ENCODE data around the gene ANKRD49. TPM values are rescaled to one million over a fixed set of nuclear protein-coding genes. Genes with fewer than 3 reads are reported as not detected.

The ANKRD49 gene
- total RNA-seq, 1 donor from 2014 or later, result 18.9 TPM

- H3K9ac ChIP-seq, result no peak overlapping the region
- no peak overlapping the region for H3K27ac Mint-ChIP-seq
- no peaks in the 10 kb centered on the region for H3K27me3 ChIP-seq
- peaks cover 7% of the 10 kb centered on the region for H3K36me3 Mint-ChIP-seq
- H3K27me3 Mint-ChIP-seq (ENCODE audit: insufficient read depth, low read depth), result no peaks in the 10 kb centered on the region
- no peak overlapping the region for H3K27ac ChIP-seq
- no peak overlapping the region for H3K4me2 ChIP-seq
- no peak overlapping the region for H3K4me3 Mint-ChIP-seq
- no peaks in the 10 kb centered on the region for H3F3A ChIP-seq (ENCODE audit: low read depth)
- no peak overlapping the region for H3K4me3 ChIP-seq
- no peaks in the 10 kb centered on the region for H3K9me3 Mint-ChIP-seq
- H4K20me1 ChIP-seq (ENCODE audit: low read depth), result no peaks in the 10 kb centered on the region
- H3K9me3 ChIP-seq (ENCODE audit: low read depth), result no peaks in the 10 kb centered on the region
- H3K4me1 ChIP-seq, result no peaks in the 10 kb centered on the region
- H3K4me1 Mint-ChIP-seq, result no peaks in the 10 kb centered on the region
- H3K36me3 ChIP-seq, result no peaks in the 10 kb centered on the region
- H3K79me2 ChIP-seq (ENCODE audit: low read depth), result no peaks in the 10 kb centered on the region
- DNase-seq (ENCODE audit: low spot score), result no peak
- TF ChIP-seq CTCF (IDR thresholded peaks at IDR 0.05) (no peak), EZH2phosphoT487 (IDR thresholded peaks at IDR 0.05) (no peak), EZH2 (IDR thresholded peaks at IDR 0.05) (no peak)
- no peak overlapping the region for H2AFZ ChIP-seq (replicated peaks)
These were observed 40.8 kb upstream of the ANKRD49 start for GRCh38 chr11:94452988-94453387.

- no peak for DNase-seq (ENCODE audit: low spot score)
- peaks cover 7% of the 10 kb centered on the region for H3K36me3 Mint-ChIP-seq
- no peak overlapping the region for H3K9ac ChIP-seq
- no peaks in the 10 kb centered on the region for H3F3A ChIP-seq (ENCODE audit: low read depth)
- H3K27ac ChIP-seq, result no peak overlapping the region
- H3K36me3 ChIP-seq, result no peaks in the 10 kb centered on the region
- H3K4me2 ChIP-seq, result no peak overlapping the region
- no peaks in the 10 kb centered on the region for H3K4me1 ChIP-seq
- H3K4me3 ChIP-seq, result no peak overlapping the region
- H3K79me2 ChIP-seq (ENCODE audit: low read depth), result no peaks in the 10 kb centered on the region
- H3K4me1 Mint-ChIP-seq, result no peaks in the 10 kb centered on the region
- no peaks in the 10 kb centered on the region for H3K27me3 Mint-ChIP-seq (ENCODE audit: insufficient read depth, low read depth)
- no peaks in the 10 kb centered on the region for H4K20me1 ChIP-seq (ENCODE audit: low read depth)
- H3K4me3 Mint-ChIP-seq, result no peak overlapping the region
- H3K27ac Mint-ChIP-seq, result no peak overlapping the region
- H3K9me3 Mint-ChIP-seq, result no peaks in the 10 kb centered on the region
- no peak overlapping the region for H2AFZ ChIP-seq (replicated peaks)
- no peak for TF ChIP-seq EZH2 (IDR thresholded peaks at IDR 0.05)
- no peak for TF ChIP-seq CTCF (IDR thresholded peaks at IDR 0.05)
- no peak for TF ChIP-seq EZH2phosphoT487 (IDR thresholded peaks at IDR 0.05)
- no peaks in the 10 kb centered on the region for H3K9me3 ChIP-seq (ENCODE audit: low read depth)
- H3K27me3 ChIP-seq, result no peaks in the 10 kb centered on the region
These were observed 39.5 kb upstream of the ANKRD49 start for GRCh38 chr11:94454301-94454700.

GRCh38 chr11:94455861-94456260 is 37.9 kb upstream of the ANKRD49 start:
- H3K27me3 ChIP-seq, result no peaks in the 10 kb centered on the region
- H3K9ac ChIP-seq, result no peak overlapping the region
- H3K9me3 ChIP-seq (ENCODE audit: low read depth), result no peaks in the 10 kb centered on the region
- H3K27ac ChIP-seq, result no peak overlapping the region
- TF ChIP-seq EZH2 (IDR thresholded peaks at IDR 0.05) (no peak), EZH2phosphoT487 (IDR thresholded peaks at IDR 0.05) (no peak), CTCF (IDR thresholded peaks at IDR 0.05) (no peak)
- no peak overlapping the region for H3K4me3 ChIP-seq
- H3K4me1 Mint-ChIP-seq, result no peaks in the 10 kb centered on the region
- H3K27me3 Mint-ChIP-seq (ENCODE audit: insufficient read depth, low read depth), result no peaks in the 10 kb centered on the region
- H3K27ac Mint-ChIP-seq, result no peak overlapping the region
- no peaks in the 10 kb centered on the region for H3K79me2 ChIP-seq (ENCODE audit: low read depth)
- H3K4me3 Mint-ChIP-seq, result no peak overlapping the region
- H3K36me3 ChIP-seq, result peaks cover 3% of the 10 kb centered on the region
- H4K20me1 ChIP-seq (ENCODE audit: low read depth), result no peaks in the 10 kb centered on the region
- no peak overlapping the region for H2AFZ ChIP-seq (replicated peaks)
- no peaks in the 10 kb centered on the region for H3K4me1 ChIP-seq
- H3F3A ChIP-seq (ENCODE audit: low read depth), result no peaks in the 10 kb centered on the region
- peaks cover 12% of the 10 kb centered on the region for H3K36me3 Mint-ChIP-seq
- DNase-seq (ENCODE audit: low spot score), result no peak
- no peak overlapping the region for H3K4me2 ChIP-seq
- H3K9me3 Mint-ChIP-seq, result no peaks in the 10 kb centered on the region
